ENCODE measurements around the gene ZKSCAN1. TPM values are rescaled to one million over a fixed set of nuclear protein-coding genes. Genes with fewer than 3 reads are reported as not detected.
A peak's percentile ranks its signal among the peaks of the same experiment; 100 is the strongest.

The ZKSCAN1 gene
- total RNA-seq, 1 experiment from 2014 or later: 17.7 TPM

DNA sequence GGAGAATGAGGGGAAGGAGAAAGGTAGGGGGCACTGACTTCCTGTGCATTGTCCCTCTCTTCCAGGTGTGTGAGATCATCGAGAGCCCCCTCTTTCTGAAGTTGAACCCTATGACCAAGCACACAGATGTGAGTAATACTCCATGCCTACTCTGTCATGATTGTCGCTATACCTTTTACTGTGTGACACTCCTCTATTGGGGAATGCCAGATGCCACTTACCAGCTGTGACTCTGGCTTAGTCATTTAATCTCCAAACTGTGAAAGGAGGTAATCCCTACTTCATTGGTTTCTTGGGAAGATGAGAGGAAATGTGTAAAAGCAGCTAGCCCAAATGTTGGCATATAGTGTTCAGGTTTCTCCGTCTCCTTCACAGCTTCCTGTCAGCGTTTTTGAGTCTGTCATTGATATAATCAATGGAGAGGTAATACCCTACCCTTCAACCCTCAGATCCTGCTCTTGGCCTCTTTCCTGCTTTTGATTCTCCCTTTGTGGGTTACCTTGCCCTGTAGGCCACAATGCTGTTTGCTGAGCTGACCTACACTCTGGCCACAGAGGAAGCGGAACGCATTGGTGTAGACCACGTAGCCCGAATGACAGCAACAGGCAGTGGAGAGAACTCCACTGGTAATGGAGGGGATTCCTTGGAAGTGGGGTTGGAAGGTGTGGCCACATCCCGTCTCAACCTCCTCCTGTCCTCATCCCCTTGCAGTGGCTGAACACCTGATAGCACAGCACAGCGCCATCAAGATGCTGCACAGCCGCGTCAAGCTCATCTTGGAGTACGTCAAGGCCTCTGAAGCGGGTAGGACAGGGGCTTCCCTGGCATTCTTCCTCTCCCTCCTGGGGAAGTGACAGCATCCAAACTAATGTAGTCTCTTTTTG is 75.4 kb downstream of the ZKSCAN1 start:
- peak; percentile 79 to 82 for DNase-seq
- Histone ChIP-seq H3K27me3 (no peaks in the 10 kb centered on the region), H3K4me3 (no peak overlapping the region), H3K4me1 (peaks cover 24% of the 10 kb centered on the region), H3K27ac (peak overlapping the region; percentile 76), H3K36me3 (peaks cover 48% of the 10 kb centered on the region), H3K9me3 (replicated peaks) (no peaks in the 10 kb centered on the region)

Other genes with a start within 250 kb of the ZKSCAN1 start
- gene CYP3A4, start 231.4 kb upstream of the ZKSCAN1 start, total RNA-seq (2014; rRNA removed; shearing (Covaris generic)): not detected in 2 replicates
- not detected in 2 replicates for gene CYP3A43, start 187.6 kb upstream of the ZKSCAN1 start, total RNA-seq (2014; rRNA removed; shearing (Covaris generic))
- gene OR2AE1, start 138.6 kb upstream of the ZKSCAN1 start, total RNA-seq (2014; rRNA removed; shearing (Covaris generic)): 0.32 TPM in 1 of 2 replicates, not detected in the other
- gene TRIM4, start 96.1 kb upstream of the ZKSCAN1 start, total RNA-seq (2014; rRNA removed; shearing (Covaris generic)): 16.3 and 18.5 TPM in 2 replicates
- not detected in 2 replicates for gene GJC3, start 86.0 kb upstream of the ZKSCAN1 start, total RNA-seq (2014; rRNA removed; shearing (Covaris generic))
- gene AZGP1, start 39.6 kb upstream of the ZKSCAN1 start, total RNA-seq (2014; rRNA removed; shearing (Covaris generic)): 0.10 TPM in 1 of 2 replicates, not detected in the other
- gene ZSCAN21, start 34.2 kb downstream of the ZKSCAN1 start, total RNA-seq (2014; rRNA removed; shearing (Covaris generic)): 15.1 and 17.9 TPM in 2 replicates
- gene ZNF3, start 66.1 kb downstream of the ZKSCAN1 start, total RNA-seq (2014; rRNA removed; shearing (Covaris generic)): 37.1 and 44.3 TPM in 2 replicates
- 115 and 126 TPM in 2 replicates for gene COPS6, start 73.4 kb downstream of the ZKSCAN1 start, total RNA-seq (2014; rRNA removed; shearing (Covaris generic))
- gene MCM7, start 85.8 kb downstream of the ZKSCAN1 start, total RNA-seq (2014; rRNA removed; shearing (Covaris generic)): 332 and 353 TPM in 2 replicates
- gene AP4M1, start 86.0 kb downstream of the ZKSCAN1 start, total RNA-seq (2014; rRNA removed; shearing (Covaris generic)): 9.9 and 13.9 TPM in 2 replicates
- 42.2 and 47.8 TPM in 2 replicates for gene TAF6, start 103.8 kb downstream of the ZKSCAN1 start, total RNA-seq (2014; rRNA removed; shearing (Covaris generic))
- 13.2 and 13.7 TPM in 2 replicates for gene CNPY4, start 104.0 kb downstream of the ZKSCAN1 start, total RNA-seq (2014; rRNA removed; shearing (Covaris generic))
- 1.4 and 1.6 TPM in 2 replicates for gene MBLAC1, start 111.4 kb downstream of the ZKSCAN1 start, total RNA-seq (2014; rRNA removed; shearing (Covaris generic))
- 65.4 and 84.6 TPM in 2 replicates for gene LAMTOR4, start 133.3 kb downstream of the ZKSCAN1 start, total RNA-seq (2014; rRNA removed; shearing (Covaris generic))
- 9.6 and 15.4 TPM in 2 replicates for gene TRAPPC14, start 143.1 kb downstream of the ZKSCAN1 start, total RNA-seq (2014; rRNA removed; shearing (Covaris generic))
- 7.4 and 8.0 TPM in 2 replicates for gene GAL3ST4, start 153.0 kb downstream of the ZKSCAN1 start, total RNA-seq (2014; rRNA removed; shearing (Covaris generic))
- gene GPC2, start 161.8 kb downstream of the ZKSCAN1 start, total RNA-seq (2014; rRNA removed; shearing (Covaris generic)): 16.7 and 17.2 TPM in 2 replicates
- 0.10 and 1.3 TPM in 2 replicates for gene STAG3, start 162.3 kb downstream of the ZKSCAN1 start, total RNA-seq (2014; rRNA removed; shearing (Covaris generic))
- gene PVRIG, start 204.4 kb downstream of the ZKSCAN1 start, total RNA-seq (2014; rRNA removed; shearing (Covaris generic)): not detected in 2 replicates